ENCODE measurements around the gene GLI3. TPM values are rescaled to one million over a fixed set of nuclear protein-coding genes. Genes with fewer than 3 reads are reported as not detected.

The GLI3 gene
- total RNA-seq, 2 experiments from 2014 or later = not detected

- CTCF ChIA-PET = no interaction called here
- TF ChIP-seq CTCF (IDR thresholded peaks at IDR 0.05) = no peak
- Mint-ChIP-seq H3K9me3 (no peaks in the 10 kb centered on the region), H3K4me1 (ENCODE audit: low read depth) (no peaks in the 10 kb centered on the region), H3K27me3 (peaks cover 9% of the 10 kb centered on the region), H3K36me3 (ENCODE audit: low read depth) (no peaks in the 10 kb centered on the region), H3K27ac (no peak overlapping the region), H3K4me3 (no peak overlapping the region)
- POLR2A ChIA-PET = no interaction called here
- intact Hi-C loops (cut with micrococcal nuclease) = no loop called here
- no peak for DNase-seq
- no peak for ATAC-seq
Measured at GRCh38 chr7:42020061-42020460, 216.9 kb downstream of the GLI3 start.

- POLR2A ChIA-PET = no interaction called here
- H3K27me3 Mint-ChIP-seq = peaks cover 13% of the 10 kb centered on the region
- TF ChIP-seq CTCF (IDR thresholded peaks at IDR 0.05) = no peak
- no peak overlapping the region for H3K27ac Mint-ChIP-seq
- DNase-seq = no peak
- no peak overlapping the region for H3K4me3 Mint-ChIP-seq
- H3K9me3 Mint-ChIP-seq = peaks cover 9% of the 10 kb centered on the region
- intact Hi-C loops (cut with micrococcal nuclease) = no loop called here
- no peak for ATAC-seq
- H3K4me1 Mint-ChIP-seq (ENCODE audit: low read depth) = no peaks in the 10 kb centered on the region
- no peaks in the 10 kb centered on the region for H3K36me3 Mint-ChIP-seq (ENCODE audit: low read depth)
- CTCF ChIA-PET = no interaction called here
Measured at GRCh38 chr7:42017349-42017986, 219.5 kb downstream of the GLI3 start.

GRCh38 chr7:42016517-42016916 lies 220.5 kb downstream of the GLI3 start:
- intact Hi-C loops (cut with micrococcal nuclease) = no loop called here
- H3K4me3 Mint-ChIP-seq = no peak overlapping the region
- ATAC-seq (no peak), DNase-seq (no peak)
- POLR2A ChIA-PET = no interaction called here
- CTCF ChIA-PET = no interaction called here
- no peak overlapping the region for H3K27ac Mint-ChIP-seq
- peaks cover 12% of the 10 kb centered on the region for H3K27me3 Mint-ChIP-seq
- peaks cover 9% of the 10 kb centered on the region for H3K9me3 Mint-ChIP-seq
- TF ChIP-seq CTCF (IDR thresholded peaks at IDR 0.05) = no peak
- no peaks in the 10 kb centered on the region for H3K36me3 Mint-ChIP-seq (ENCODE audit: low read depth)
- no peaks in the 10 kb centered on the region for H3K4me1 Mint-ChIP-seq (ENCODE audit: low read depth)

- CTCF ChIA-PET = interaction anchor here (0.6 to 1.8 kb wide), 7 partner anchors 8 to 862 kb away, joined by 3 to 7 read pairs (median 4); no protein-coding TSS in a partner anchor
- Mint-ChIP-seq H3K9me3 (peaks cover 9% of the 10 kb centered on the region), H3K36me3 (ENCODE audit: low read depth) (no peaks in the 10 kb centered on the region), H3K4me1 (ENCODE audit: low read depth) (no peaks in the 10 kb centered on the region), H3K27ac (no peak overlapping the region), H3K27me3 (peaks cover 11% of the 10 kb centered on the region), H3K4me3 (no peak overlapping the region)
- peak; percentile 81 for TF ChIP-seq CTCF (IDR thresholded peaks at IDR 0.05)
- intact Hi-C loops (cut with micrococcal nuclease) = no loop called here
- ATAC-seq = no peak
- DNase-seq = peak; percentile 69
- POLR2A ChIA-PET = no interaction called here
Measured at GRCh38 chr7:42014625-42015618, 222.1 kb downstream of the GLI3 start.

Measured in activated CD8-positive, alpha-beta T cell treated with anti-CD3 and anti-CD28 coated beads for 36 hours (primary cell).